Measurements from ENCODE around the gene OTOG.

The OTOG gene

GRCh38 chr11:17508791-17509190, 38.3 kb upstream of the OTOG start:
- in situ Hi-C loops (cut with HindIII; ENCODE audit: low pct_unique_long_range_greater_than_20kb, low sequenced_read_pairs) = no loop called here
- DNase-seq (ENCODE audit: low read depth in 1 of 2, low spot score in 1 of 2) = no peak
- no peak for TF ChIP-seq JUND (IDR thresholded peaks at IDR 0.05; ENCODE audit: low read depth)

- no peak for TF ChIP-seq JUND (IDR thresholded peaks at IDR 0.05; ENCODE audit: low read depth)
- in situ Hi-C loops (cut with HindIII; ENCODE audit: low pct_unique_long_range_greater_than_20kb, low sequenced_read_pairs) = no loop called here
- no peak for DNase-seq (ENCODE audit: low read depth in 1 of 2, low spot score in 1 of 2)
Observed at GRCh38 chr11:17510507-17511206, 36.4 kb upstream of the OTOG start.

- no peak for TF ChIP-seq JUND (IDR thresholded peaks at IDR 0.05; ENCODE audit: low read depth)
- in situ Hi-C loops (cut with HindIII; ENCODE audit: low pct_unique_long_range_greater_than_20kb, low sequenced_read_pairs) = no loop called here
- no peak for DNase-seq (ENCODE audit: low read depth in 1 of 2, low spot score in 1 of 2)
Observed at GRCh38 chr11:17511571-17511970, 35.5 kb upstream of the OTOG start.

- in situ Hi-C loops (cut with HindIII; ENCODE audit: low pct_unique_long_range_greater_than_20kb, low sequenced_read_pairs) = no loop called here
Observed at GRCh38 chr11:17512101-17512500, 35.0 kb upstream of the OTOG start.

GRCh38 chr11:17513853-17514252, 33.2 kb upstream of the OTOG start:
- TF ChIP-seq JUND (IDR thresholded peaks at IDR 0.05; ENCODE audit: low read depth) = no peak
- no peak for DNase-seq (ENCODE audit: low read depth in 1 of 2, low spot score in 1 of 2)
- in situ Hi-C loops (cut with HindIII; ENCODE audit: low pct_unique_long_range_greater_than_20kb, low sequenced_read_pairs) = no loop called here

More at GRCh38 chr11:17512101-17512500, 35.0 kb upstream of the OTOG start:
- no peak for DNase-seq (ENCODE audit: low read depth in 1 of 2, low spot score in 1 of 2)
- TF ChIP-seq JUND (IDR thresholded peaks at IDR 0.05; ENCODE audit: low read depth) = no peak

- DNase-seq (ENCODE audit: low read depth in 1 of 2, low spot score in 1 of 2) = no peak
- in situ Hi-C loops (cut with HindIII; ENCODE audit: low pct_unique_long_range_greater_than_20kb, low sequenced_read_pairs) = no loop called here
- TF ChIP-seq JUND (IDR thresholded peaks at IDR 0.05; ENCODE audit: low read depth) = no peak
Observed at GRCh38 chr11:17514476-17514875, 32.6 kb upstream of the OTOG start.

GRCh38 chr11:17515443-17516176, 31.4 kb upstream of the OTOG start:
- no peak for TF ChIP-seq JUND (IDR thresholded peaks at IDR 0.05; ENCODE audit: low read depth)
- DNase-seq (ENCODE audit: low read depth in 1 of 2, low spot score in 1 of 2) = no peak
- in situ Hi-C loops (cut with HindIII; ENCODE audit: low pct_unique_long_range_greater_than_20kb, low sequenced_read_pairs) = no loop called here

GRCh38 chr11:17516551-17517150, 30.4 kb upstream of the OTOG start:
- DNase-seq (ENCODE audit: low read depth in 1 of 2, low spot score in 1 of 2) = no peak
- in situ Hi-C loops (cut with HindIII; ENCODE audit: low pct_unique_long_range_greater_than_20kb, low sequenced_read_pairs) = no loop called here
- no peak for TF ChIP-seq JUND (IDR thresholded peaks at IDR 0.05; ENCODE audit: low read depth)

- no peak for DNase-seq (ENCODE audit: low read depth in 1 of 2, low spot score in 1 of 2)
- TF ChIP-seq JUND (IDR thresholded peaks at IDR 0.05; ENCODE audit: low read depth) = no peak
- in situ Hi-C loops (cut with HindIII; ENCODE audit: low pct_unique_long_range_greater_than_20kb, low sequenced_read_pairs) = no loop called here
Observed at GRCh38 chr11:17517186-17517585, 29.9 kb upstream of the OTOG start.

- TF ChIP-seq JUND (IDR thresholded peaks at IDR 0.05; ENCODE audit: low read depth) = no peak
- in situ Hi-C loops (cut with HindIII; ENCODE audit: low pct_unique_long_range_greater_than_20kb, low sequenced_read_pairs) = no loop called here
- no peak for DNase-seq (ENCODE audit: low read depth in 1 of 2, low spot score in 1 of 2)
Observed at GRCh38 chr11:17518366-17518765, 28.7 kb upstream of the OTOG start.

- in situ Hi-C loops (cut with HindIII; ENCODE audit: low pct_unique_long_range_greater_than_20kb, low sequenced_read_pairs) = no loop called here
- DNase-seq (ENCODE audit: low read depth in 1 of 2, low spot score in 1 of 2) = no peak
- no peak for TF ChIP-seq JUND (IDR thresholded peaks at IDR 0.05; ENCODE audit: low read depth)
Observed at GRCh38 chr11:17519061-17519885, 27.8 kb upstream of the OTOG start.

- DNase-seq (ENCODE audit: low read depth in 1 of 2, low spot score in 1 of 2) = no peak
- TF ChIP-seq JUND (IDR thresholded peaks at IDR 0.05; ENCODE audit: low read depth) = no peak
- in situ Hi-C loops (cut with HindIII; ENCODE audit: low pct_unique_long_range_greater_than_20kb, low sequenced_read_pairs) = no loop called here
Observed at GRCh38 chr11:17521106-17521900, 25.8 kb upstream of the OTOG start.
